IMR-90 (cell line): ENCODE results near the gene POLR1D.

Experiments used
- FOS ChIP-seq: fragments of 150-350 bp; IDR thresholded peaks from 2 replicates; pipeline ENCODE4 v1.6.1; 2016; ENCODE audit warnings: low read depth, low read length
- MAFK ChIP-seq: IDR thresholded peaks from 2 replicates; pipeline ENCODE4 v1.6.1; 2012; ENCODE audit warnings: low read depth, low read length, improper control_type of control experiment
- MAZ ChIP-seq: IDR thresholded peaks from 2 replicates; pipeline ENCODE4 v1.6.1; 2012; ENCODE audit warnings: low read depth, mild to moderate bottlenecking, low read length, improper control_type of control experiment, moderate library complexity, borderline replicate concordance
- MXI1 ChIP-seq: IDR thresholded peaks from 2 replicates; pipeline ENCODE4 v1.6.1; 2012; ENCODE audit warnings: low read depth, mild to moderate bottlenecking, low read length, moderate library complexity, borderline replicate concordance
- POLR2A ChIP-seq: IDR thresholded peaks from 2 replicates; pipeline ENCODE4 v1.6.1; 2012; ENCODE audit warnings: mild to moderate bottlenecking, low read depth, low read length
- RAD21 ChIP-seq: IDR thresholded peaks from 2 replicates; pipeline ENCODE4 v1.6.1; 2012; ENCODE audit warnings: low read length, improper control_type of control experiment
- RCOR1 ChIP-seq: IDR thresholded peaks from 2 replicates; pipeline ENCODE4 v1.6.1; 2012; ENCODE audit warnings: mild to moderate bottlenecking, low read length, improper control_type of control experiment; ENCODE audit not compliant: insufficient replicate concordance
- TF ChIP-seq, protein P1 (sequence below): conservative IDR thresholded peaks from 2 replicates; pipeline ENCODE4 v1.5.1; 2012; ENCODE audit warnings: mild to moderate bottlenecking, low read depth, low read length, improper control_type of control experiment
- TF ChIP-seq, protein P2 (sequence below): fragments of 150-350 bp; IDR thresholded peaks from 2 replicates; pipeline ENCODE4 v1.6.1; 2016; ENCODE audit warnings: low read depth, mild to moderate bottlenecking, low read length, moderate library complexity, borderline replicate concordance

DNA sequence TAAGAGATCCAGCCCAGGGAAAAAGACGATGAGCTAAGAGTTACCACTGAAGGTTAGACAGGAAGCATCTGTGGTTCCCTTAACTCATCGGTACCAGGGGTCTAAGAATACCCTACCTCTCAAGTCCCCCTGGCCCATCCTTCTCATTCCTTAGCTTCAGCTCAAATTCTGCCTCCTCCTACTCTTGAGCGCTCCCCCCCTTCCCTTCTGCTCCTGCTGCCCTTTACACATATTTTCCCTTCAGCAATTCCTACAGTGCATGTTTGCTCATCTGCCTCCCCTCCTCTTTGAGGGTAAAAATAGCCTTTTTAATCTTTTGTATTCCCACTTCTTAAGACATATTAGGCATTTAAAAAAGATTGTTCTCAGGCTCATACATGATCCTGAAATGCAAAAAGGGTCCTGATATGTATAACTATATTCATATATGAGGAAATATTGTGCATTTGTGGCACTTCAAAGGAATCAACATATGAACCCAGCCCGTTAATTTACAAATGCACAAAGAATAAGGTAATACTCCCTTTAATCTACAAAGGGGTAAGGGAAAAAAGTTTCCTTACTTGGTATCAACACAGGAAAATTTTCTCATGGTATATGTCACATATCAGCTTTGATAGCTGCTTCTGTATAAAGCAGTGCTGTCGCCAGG is 34.5 kb upstream of the POLR1D start:
- no peak for TF ChIP-seq MAZ
- TF ChIP-seq, protein P1, sequence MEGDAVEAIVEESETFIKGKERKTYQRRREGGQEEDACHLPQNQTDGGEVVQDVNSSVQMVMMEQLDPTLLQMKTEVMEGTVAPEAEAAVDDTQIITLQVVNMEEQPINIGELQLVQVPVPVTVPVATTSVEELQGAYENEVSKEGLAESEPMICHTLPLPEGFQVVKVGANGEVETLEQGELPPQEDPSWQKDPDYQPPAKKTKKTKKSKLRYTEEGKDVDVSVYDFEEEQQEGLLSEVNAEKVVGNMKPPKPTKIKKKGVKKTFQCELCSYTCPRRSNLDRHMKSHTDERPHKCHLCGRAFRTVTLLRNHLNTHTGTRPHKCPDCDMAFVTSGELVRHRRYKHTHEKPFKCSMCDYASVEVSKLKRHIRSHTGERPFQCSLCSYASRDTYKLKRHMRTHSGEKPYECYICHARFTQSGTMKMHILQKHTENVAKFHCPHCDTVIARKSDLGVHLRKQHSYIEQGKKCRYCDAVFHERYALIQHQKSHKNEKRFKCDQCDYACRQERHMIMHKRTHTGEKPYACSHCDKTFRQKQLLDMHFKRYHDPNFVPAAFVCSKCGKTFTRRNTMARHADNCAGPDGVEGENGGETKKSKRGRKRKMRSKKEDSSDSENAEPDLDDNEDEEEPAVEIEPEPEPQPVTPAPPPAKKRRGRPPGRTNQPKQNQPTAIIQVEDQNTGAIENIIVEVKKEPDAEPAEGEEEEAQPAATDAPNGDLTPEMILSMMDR = no peak
- no peak for TF ChIP-seq MAFK
- TF ChIP-seq, protein P2, sequence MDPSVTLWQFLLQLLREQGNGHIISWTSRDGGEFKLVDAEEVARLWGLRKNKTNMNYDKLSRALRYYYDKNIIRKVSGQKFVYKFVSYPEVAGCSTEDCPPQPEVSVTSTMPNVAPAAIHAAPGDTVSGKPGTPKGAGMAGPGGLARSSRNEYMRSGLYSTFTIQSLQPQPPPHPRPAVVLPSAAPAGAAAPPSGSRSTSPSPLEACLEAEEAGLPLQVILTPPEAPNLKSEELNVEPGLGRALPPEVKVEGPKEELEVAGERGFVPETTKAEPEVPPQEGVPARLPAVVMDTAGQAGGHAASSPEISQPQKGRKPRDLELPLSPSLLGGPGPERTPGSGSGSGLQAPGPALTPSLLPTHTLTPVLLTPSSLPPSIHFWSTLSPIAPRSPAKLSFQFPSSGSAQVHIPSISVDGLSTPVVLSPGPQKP = no peak
- no peak for TF ChIP-seq POLR2A
- TF ChIP-seq RCOR1 = no peak
- no peak for TF ChIP-seq RAD21
- no peak for TF ChIP-seq MXI1
- no peak for TF ChIP-seq FOS
